ENCODE data around the gene SESN1.

GRCh38 chr6:109081026-109081425 lies 13.6 kb downstream of the SESN1 start:
- TF ChIP-seq CTCF (IDR thresholded peaks at IDR 0.05; ENCODE audit: low read length) (no peak), EZH2 (optimal IDR thresholded peaks at IDR 0.05; ENCODE audit: low read depth, low read length) (no peak), EZH2phosphoT487 (IDR thresholded peaks at IDR 0.05; ENCODE audit: low read length) (no peak)
